ENCODE measurements around the gene KCNK16.

- no peak for TF ChIP-seq CTCF (IDR thresholded peaks at IDR 0.05)
- no peak for TF ChIP-seq POLR2A (IDR thresholded peaks at IDR 0.05)
Measured at GRCh38 chr6:39281312-39281980, 41.1 kb downstream of the KCNK16 start.

Measured in body of pancreas (tissue), 4 donors.